HL-60 (cell line): ENCODE results near the gene NKAIN4.

Source experiments
- GABPA ChIP-seq: IDR thresholded peaks from 2 replicates; pipeline ENCODE4 v1.6.1; 2012; ENCODE audit warnings: low read depth
- TF ChIP-seq, protein P1 (sequence below): IDR thresholded peaks from one replicate; pipeline ENCODE4 v1.5.1; 2011; ENCODE audit warnings: low read length, control low read depth, inconsistent platforms; ENCODE audit not compliant: insufficient read depth
- TF ChIP-seq, protein P2 (sequence below): IDR thresholded peaks from 2 replicates; pipeline ENCODE4 v1.6.1; 2012; ENCODE audit warnings: low read depth; ENCODE audit not compliant: insufficient replicate concordance

DNA sequence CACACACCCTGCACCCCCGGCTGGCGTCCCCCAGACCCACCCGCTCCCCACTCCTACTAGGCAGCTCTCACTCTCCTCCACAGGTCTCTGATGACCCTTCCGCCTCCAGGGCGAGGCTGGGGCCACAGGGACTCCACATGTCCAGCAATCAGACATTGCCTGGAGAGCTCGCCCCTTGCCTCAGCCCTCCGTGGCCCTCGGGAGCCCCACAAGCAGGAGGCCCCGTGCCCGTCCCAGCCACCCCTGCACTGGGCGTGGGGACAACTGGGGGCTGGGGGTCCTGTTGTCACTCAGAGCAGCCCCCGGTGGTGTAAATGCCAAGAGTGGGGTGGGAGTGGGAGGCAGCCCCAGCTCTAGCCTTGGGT lies 40.3 kb upstream of the NKAIN4 start:
- TF ChIP-seq, protein P1, sequence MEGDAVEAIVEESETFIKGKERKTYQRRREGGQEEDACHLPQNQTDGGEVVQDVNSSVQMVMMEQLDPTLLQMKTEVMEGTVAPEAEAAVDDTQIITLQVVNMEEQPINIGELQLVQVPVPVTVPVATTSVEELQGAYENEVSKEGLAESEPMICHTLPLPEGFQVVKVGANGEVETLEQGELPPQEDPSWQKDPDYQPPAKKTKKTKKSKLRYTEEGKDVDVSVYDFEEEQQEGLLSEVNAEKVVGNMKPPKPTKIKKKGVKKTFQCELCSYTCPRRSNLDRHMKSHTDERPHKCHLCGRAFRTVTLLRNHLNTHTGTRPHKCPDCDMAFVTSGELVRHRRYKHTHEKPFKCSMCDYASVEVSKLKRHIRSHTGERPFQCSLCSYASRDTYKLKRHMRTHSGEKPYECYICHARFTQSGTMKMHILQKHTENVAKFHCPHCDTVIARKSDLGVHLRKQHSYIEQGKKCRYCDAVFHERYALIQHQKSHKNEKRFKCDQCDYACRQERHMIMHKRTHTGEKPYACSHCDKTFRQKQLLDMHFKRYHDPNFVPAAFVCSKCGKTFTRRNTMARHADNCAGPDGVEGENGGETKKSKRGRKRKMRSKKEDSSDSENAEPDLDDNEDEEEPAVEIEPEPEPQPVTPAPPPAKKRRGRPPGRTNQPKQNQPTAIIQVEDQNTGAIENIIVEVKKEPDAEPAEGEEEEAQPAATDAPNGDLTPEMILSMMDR: no peak
- TF ChIP-seq, protein P2, sequence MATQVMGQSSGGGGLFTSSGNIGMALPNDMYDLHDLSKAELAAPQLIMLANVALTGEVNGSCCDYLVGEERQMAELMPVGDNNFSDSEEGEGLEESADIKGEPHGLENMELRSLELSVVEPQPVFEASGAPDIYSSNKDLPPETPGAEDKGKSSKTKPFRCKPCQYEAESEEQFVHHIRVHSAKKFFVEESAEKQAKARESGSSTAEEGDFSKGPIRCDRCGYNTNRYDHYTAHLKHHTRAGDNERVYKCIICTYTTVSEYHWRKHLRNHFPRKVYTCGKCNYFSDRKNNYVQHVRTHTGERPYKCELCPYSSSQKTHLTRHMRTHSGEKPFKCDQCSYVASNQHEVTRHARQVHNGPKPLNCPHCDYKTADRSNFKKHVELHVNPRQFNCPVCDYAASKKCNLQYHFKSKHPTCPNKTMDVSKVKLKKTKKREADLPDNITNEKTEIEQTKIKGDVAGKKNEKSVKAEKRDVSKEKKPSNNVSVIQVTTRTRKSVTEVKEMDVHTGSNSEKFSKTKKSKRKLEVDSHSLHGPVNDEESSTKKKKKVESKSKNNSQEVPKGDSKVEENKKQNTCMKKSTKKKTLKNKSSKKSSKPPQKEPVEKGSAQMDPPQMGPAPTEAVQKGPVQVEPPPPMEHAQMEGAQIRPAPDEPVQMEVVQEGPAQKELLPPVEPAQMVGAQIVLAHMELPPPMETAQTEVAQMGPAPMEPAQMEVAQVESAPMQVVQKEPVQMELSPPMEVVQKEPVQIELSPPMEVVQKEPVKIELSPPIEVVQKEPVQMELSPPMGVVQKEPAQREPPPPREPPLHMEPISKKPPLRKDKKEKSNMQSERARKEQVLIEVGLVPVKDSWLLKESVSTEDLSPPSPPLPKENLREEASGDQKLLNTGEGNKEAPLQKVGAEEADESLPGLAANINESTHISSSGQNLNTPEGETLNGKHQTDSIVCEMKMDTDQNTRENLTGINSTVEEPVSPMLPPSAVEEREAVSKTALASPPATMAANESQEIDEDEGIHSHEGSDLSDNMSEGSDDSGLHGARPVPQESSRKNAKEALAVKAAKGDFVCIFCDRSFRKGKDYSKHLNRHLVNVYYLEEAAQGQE: no peak
- TF ChIP-seq GABPA: no peak
